ENCODE data around the gene SELENOF. TPM values are rescaled to one million over a fixed set of nuclear protein-coding genes. Genes with fewer than 3 reads are reported as not detected.
"Not testable (repeated sequence)": the region's sequence is repeated elsewhere in the genome, so short reads cannot be mapped to it uniquely, and the experiment has no call there.

Gene SELENOF
- total RNA-seq, 1 experiment from 2014 or later = 280 TPM

DNA sequence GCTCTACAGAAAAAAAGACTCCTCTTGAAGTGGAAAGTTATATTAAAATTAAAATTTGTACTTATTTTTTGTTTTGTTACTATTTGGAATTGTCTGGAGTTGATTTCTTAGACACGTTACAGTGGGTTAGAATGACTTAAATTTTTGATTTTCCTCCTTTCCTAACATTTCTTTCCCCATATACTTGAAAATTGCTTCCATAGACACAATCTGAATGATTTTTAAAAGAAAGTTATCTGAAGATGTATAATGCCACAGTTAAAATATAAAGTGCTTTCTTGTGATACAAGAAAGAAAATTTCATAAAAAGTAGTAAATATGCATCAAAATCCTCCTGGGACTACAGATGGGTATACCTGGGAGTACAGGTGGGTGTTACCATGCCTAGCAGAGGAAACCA is 2.8 kb upstream of the SELENOF start:
- no peak for DNase-seq (ENCODE audit: low read depth)

DNA sequence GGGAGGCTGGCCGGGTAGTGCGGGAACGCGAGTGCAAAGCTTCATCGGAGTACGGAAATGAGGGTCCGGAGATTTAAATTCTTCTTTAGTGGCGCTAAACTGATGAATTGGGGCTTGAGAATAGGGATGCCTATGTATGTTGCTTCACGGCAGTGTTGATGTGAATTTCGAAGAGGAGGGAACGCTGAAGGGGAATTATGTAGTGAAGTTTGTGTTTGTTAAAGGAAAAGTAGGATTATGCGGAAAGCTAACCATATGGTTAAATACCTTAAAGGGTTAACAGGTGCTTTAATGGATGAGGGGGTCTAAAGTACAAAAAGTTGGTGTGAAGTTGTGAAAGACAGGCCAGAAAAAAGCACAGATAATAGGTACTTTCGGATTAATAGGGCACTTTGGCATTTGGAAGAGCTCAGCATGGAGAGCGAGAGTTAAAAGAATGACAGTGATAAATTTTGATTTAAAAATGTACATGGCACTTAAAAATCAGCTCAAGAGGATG is 1.9 kb upstream of the SELENOF start:
- DNase-seq (ENCODE audit: low read depth) = no peak

DNA sequence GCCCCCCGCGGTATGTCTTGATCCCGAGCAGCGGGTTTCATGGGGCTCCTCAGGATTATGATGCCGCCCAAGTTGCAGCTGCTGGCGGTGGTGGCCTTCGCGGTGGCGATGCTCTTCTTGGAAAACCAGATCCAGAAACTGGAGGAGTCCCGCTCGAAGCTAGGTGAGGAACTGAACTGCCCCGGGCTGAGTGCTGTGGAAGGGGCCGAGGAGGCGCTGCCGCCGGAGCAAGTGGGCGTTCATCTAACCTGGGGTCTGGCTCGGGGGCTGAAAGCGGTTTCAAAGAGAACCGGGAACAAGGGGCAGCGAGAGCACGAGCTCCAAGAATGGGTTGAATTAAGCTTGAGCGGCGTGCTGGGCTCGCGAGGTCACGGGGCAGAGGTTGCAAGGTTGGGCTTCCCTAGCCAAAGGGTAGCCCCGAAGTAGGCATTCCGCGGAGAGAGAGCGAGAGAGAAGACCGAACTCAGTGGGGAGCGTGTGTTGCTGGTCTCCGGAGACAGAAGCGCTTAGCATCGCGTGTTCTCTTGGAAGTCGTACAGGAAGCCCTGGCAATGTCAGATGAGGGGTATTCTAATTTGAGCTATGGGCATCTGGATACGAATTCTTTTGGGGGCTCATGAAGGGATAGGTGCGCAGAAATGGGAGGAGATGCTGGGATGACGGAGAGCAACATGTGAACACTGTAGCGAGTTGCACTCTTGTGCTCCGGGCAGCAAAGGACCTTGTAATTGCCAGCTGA is 1.2 kb upstream of the SELENOF start:
- peak; percentile 76 for DNase-seq (ENCODE audit: low read depth)

DNA sequence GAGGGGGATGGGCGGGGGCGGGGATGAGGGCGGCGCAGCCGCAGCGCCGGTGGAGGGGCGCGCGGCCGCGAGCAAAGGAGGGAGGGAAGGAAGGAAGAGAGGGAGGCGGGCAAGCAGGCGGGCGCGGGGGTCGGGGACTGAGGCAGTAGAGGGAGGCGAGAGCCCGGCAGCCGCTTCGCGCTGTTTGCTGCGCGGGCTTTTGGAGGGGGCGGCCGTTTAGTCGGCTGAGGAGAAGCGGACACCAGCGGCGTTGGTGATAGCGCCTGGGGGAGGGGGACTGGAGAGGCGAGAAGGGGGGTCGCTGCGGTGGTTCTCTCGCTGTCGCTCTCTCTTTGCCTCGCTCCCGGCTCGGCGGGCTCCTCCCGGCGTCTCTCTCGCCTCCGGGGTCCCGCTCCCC is 673 bp upstream of the SELENOF start, which contains the start of gene HS2ST1:
TSS of gene HS2ST1 (plus strand) at position 35 of the 397 bp plus-strand sequence.
- no peak for DNase-seq (ENCODE audit: low read depth)

DNA sequence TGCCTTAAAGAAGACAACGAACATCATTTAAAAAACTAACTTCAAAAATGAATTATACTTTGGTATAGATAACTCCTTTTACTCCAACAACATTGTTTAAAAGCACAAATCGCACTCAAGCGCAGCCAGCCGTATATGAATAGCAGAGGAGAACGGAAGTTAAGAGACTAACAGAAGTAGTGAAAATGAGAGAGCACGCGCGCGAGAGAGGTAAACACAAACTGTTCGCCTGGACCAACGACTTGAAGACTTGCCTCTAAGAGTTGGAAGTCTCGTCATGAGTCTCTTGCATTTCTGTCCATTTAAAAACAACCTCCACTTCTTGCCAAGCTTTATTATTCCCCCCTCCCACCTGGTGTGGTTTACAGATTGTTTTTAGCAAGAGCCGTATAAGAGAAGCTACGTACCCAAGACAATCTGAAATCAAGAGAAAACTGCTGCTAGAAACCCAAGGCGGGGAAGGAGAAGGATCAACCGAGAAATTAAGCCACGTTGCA is 479 bp downstream of the SELENOF start:
- DNase-seq (ENCODE audit: low read depth) = peak; percentile 52

DNA sequence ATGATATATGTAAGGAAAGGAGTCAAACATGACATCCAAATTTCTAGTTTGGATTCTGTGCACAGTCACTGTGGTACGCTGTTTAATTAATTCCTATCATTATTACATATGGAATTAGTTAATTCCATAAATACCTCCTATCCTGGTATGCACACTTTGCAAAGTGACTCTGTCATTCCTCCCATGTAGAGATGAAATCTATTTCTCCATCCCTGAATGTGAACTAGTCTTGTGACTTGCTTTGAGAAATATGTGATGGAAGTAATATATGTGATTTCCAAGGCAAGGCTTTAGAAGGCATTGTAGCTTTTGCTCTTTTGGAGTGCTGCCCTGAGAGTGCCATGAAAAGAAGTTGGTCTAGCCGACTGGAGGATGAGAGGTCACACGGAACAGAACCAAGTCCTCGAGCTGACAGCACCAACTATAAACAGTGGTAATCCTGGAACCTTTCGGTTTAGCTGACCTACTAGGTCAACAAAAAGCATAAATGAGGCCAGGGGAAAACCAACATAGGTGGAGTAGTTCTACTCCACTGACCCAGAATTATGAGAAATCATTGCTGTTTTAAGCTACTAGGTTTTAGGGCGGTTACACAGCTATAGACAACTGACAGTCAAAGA is 1.5 kb downstream of the SELENOF start:
- DNase-seq (ENCODE audit: low read depth) = no peak

DNA sequence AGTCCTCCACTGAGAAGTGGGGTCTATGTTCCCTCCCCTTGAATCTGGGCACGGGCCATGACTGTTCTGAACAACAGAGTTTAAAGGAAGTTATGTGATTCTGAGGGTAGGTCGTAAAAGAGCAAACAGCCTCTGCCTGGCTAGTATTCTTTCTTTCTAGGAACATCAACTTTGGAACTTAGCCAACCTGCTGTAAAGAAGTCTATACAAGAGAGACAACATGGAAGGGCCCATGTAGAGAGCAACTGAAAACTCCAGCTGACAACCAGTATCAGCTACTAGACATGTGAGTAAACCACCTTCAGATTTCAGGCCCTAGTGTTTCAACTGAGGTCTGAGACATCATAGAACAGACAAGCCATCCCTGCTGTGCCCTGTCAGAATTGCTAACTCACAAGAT is 7.5 kb downstream of the SELENOF start:
- no peak for DNase-seq (ENCODE audit: low read depth)

DNA sequence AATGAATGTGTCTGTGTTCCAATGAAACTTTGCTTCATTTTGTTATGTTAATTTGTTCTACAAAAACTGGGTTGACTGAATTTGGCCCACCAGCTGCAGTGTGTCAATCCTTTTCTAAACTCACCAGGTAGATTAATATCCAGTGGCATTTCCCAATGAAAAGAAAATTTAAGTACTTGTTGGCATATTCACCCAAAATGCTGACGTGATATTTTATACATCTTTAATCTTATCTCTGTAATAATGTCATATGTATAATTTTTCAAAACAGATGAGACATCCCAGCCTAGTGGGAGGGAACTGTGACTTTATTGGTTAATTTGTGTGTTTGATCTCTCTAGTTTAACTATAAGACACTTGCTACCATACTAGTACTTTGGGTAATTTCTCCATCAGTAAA is 8.1 kb downstream of the SELENOF start:
- DNase-seq (ENCODE audit: low read depth) = no peak

DNA sequence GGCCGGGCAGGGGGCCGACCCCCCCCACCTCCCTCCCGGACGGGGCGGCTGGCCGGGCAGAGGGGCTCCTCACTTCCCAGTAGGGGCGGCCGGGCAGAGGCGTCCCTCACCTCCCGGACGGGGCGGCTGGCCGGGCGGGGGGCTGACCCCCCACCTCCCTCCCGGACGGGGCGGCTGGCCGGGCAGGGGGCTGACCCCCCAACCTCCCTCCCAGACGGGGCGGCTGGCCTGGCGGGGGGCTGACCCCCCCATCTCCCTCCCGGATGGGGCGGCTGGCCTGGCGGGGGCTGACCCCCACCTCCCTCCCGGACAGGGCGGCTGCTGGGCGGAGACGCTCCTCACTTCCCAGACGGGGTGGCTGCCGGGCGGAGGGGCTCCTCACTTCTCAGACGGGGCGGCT is 14.5 kb downstream of the SELENOF start:
- not testable (repeated sequence) for DNase-seq (ENCODE audit: low read depth)

DNA sequence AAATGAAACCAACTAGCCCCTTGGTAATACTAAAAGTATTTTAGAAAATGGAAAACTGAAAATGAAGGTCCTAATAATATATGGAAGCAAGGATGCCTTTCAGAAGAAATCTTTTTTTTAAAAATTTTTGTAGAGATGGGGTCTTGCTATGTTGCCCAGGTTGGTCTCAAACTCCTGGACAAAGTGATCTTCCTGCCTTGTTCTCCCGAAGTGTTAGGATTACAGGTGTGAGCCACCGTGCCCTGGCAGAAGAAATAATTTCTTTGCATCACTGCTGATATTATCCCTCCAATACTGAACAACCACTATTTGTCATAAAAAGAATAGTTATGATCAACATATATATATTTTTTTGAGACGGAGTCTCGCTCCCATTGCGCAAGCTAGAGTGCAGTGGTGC is 25.6 kb downstream of the SELENOF start:
- no peak for DNase-seq (ENCODE audit: low read depth)

DNA sequence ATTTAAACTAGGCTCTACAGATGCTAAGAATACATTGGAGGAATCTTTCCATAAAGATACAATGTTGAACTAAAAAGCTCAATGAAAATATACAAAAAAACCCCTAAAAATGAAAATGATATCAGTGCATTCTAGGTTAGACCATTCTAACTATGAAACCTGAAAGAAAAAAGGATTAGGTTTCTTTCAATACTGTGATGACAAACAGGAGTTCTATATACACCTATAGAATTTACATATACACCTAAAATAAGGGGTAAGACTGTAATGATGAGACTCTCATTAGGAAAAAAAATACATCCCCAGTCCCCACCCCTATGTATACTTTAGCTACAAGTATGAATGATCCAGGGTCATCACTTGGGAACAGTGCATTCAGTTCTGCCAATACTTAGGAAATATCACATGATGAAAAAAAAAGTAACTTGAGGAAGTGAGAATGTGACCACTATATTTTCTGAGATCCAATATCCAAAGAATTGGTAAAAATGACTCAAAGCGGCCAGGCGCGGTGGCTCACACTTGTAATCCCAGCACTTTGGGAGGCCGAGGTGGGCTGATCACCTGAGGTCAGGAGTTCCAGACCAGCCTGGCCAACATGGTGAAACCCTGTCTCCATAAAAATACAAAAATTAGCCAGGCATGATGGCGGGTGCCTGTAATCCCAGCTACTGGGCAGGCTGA is 26.3 kb downstream of the SELENOF start:
- no peak for DNase-seq (ENCODE audit: low read depth)

DNA sequence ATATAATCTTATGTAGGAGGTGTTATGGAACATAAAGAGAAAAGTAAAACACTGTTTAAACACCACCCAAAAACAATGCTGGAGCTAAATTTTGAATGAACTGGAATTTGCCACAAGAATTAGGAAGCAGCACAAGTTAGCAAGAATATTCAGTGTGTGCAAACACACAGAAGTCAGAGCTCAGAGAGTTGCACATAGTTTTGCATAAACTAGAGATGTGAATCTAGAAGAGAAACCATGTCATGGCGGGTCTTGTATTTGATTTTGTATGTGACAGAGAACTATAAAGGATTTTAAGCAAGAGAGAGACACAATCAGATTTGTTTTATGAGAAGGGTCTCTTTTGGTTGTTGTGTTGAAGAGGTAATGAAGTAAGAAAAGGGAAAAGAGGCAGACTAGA is 38.2 kb downstream of the SELENOF start:
- DNase-seq (ENCODE audit: low read depth) = no peak

DNA sequence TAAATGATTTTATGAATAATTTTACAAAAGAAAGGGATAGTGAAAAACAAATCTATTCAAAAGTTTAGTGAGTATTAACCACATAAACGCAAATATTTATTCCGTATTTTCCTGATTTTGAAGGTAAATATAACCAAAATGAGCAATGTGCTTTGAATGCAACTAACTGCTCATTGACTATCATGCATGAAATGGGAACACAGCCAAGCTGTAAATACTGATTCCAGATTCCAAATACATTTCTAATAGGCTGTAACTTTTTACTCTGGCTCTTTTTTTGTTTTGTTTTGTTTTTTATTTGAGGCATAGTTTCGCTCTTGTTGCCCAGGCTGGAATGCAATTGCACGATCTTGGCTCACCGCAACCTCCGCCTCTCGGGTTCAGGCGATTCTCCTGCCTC is 41.8 kb downstream of the SELENOF start:
- DNase-seq (ENCODE audit: low read depth) = no peak

DNA sequence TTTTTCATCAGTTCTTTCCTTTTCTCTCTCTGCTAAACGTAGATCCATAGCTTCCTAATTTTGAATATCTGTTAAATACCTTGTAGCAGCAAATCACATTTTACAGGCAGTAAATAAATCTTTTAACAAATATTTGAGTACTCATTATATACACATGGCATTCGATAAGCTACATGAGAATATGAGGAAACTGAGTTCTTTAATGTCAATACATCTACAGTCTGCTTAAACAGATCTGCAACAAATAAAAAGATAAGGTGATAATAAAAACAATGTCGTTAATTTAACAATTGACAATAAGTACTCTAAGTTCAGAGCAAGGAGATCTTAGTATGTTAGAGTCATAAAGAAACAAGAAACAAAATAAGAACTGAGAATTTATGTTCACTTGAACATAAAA is 42.9 kb downstream of the SELENOF start:
- no peak for DNase-seq (ENCODE audit: low read depth)

DNA sequence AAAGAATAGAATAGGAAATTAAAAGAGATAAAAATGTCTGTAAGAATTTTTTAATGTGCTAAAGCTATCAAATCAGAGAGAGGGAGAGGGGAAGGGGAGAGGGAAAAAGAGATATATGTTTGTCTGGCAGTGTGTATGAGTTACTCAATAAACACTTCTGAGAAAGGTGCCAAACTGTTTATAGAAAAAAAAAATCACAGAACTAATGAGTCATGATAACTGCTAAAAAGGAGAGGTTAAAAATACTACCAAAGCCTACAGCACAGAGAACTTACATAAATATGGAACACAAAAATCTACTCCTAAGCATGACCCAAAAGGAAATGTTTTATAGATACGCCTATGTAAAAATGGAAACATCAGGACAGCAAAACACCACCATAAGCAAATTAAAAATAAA is 45.4 kb downstream of the SELENOF start:
- DNase-seq (ENCODE audit: low read depth) = no peak

DNA sequence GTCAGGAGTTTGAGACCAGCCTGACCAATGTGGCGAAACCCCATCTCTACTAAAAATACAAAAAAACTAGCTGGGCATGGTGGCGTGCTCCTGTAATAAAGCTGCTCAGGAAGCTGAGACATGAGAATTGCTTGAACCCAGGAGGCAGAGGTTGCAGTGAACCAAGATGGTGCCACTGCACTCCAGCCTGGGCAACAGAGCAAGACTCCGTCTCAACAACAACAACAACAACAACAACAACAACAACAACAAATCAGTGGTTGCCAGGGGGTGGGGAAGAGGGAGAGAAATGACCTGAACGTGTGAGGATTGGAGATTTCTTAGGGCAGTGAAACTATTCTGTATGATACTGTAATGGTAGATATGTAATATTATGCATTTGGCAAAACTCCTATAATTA is 46.6 kb downstream of the SELENOF start:
- DNase-seq (ENCODE audit: low read depth) = not testable (repeated sequence)

DNA sequence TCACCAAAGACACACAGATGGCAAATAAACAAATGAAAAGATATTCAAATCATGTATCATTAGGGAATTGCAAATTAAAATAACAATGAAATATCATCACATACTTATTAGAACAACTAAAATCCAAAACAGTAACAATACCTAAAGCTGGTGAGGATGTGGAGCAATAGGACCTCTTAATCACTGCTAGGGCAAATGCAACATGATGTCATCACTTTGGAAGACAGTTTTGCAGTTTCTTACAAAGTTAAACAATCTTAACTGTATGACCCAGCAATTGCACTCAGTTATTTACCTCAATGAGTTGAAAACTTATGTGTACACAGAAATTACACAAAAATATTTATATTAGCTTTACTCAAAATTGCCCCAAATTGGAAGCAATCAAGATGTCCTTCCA is 47.3 kb downstream of the SELENOF start:
- DNase-seq (ENCODE audit: low read depth) = no peak

DNA sequence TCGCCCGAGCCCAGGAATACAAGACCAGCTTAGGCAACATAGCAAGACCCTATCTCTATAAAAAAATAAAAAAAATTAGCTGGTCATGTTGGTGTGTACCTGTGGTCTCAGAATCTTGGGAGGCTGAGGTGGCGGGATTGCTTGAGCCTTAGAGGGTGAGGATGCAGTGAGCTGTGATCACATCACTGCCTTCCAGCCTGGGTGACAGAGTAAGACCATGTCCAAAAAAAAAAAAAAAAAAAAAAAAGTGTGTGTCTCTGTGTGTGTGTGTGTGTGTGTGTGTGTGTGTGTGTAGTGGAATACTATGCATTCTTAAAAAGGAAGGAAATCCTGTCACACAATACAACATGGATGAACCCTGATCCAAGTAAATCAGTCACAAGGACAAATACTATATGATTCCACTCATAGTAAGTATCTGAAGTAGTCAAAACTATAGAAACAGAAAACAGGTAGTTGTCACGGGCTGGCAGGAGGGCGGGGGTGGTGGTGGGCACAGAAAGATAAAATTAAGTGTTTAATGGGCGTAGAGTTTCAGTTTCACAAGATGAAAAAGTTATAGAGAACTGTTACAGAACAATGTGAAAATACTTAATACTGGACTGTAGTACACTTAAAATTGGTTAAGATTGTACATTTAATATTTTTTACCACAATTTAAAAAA is 47.8 kb downstream of the SELENOF start:
- no peak for DNase-seq (ENCODE audit: low read depth)

DNA sequence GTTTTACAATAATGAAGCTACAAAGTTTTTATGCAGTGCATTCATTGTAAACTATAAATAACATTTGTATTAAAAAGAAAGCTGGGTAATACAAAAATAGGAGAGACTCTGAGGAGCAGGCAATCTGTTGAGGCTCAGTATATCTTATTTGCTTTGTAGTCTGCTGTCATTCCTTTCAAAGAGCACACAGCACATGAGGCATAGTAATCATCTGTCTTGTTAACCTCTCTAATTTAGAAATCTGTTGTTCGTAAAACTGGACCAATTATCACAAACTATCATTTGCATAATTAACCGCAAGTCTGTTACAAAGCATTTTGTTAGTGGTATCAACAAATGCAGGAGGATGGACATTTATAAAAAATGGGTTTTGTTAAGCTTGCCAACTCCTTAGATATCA is 51.0 kb downstream of the SELENOF start:
- DNase-seq (ENCODE audit: low read depth) = no peak

DNA sequence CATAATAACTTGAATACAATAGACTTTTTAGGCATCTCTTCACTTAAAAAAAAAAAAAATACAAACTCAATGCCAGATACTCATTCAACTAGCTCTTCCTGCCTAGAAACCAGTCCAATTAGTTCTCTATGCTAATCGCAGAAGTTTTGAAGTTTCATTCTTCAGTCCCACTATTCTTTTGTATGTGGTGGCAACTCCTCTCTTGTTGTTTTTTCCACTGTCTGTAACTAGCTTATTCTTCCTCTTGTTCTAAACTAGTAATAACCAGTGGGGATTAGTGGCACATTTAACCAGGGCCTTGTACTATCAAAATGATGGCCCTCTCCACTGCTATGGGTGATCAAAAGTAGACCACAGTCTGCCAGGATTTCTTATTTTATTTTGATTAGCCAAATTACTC is 52.5 kb downstream of the SELENOF start:
- DNase-seq (ENCODE audit: low read depth) = no peak

DNA sequence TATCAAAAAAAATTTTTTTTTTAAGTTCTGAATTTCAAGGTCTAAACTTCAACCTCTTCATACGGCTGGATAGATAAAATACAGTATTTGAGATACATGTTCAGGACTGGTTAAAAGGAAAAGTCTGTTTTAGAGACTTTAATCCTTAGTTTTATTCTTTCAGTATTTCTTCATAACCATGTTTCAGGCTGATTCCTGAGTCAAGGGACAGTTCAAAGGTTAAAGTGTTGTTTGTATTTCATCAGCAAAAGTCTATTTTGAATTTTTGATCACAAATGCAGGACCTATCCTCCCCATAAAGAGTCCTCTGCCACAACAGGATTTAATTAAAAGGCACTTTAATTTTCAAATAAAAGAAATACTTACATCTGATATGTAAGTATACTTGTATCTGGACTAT is 53.5 kb downstream of the SELENOF start:
- no peak for DNase-seq (ENCODE audit: low read depth)

DNA sequence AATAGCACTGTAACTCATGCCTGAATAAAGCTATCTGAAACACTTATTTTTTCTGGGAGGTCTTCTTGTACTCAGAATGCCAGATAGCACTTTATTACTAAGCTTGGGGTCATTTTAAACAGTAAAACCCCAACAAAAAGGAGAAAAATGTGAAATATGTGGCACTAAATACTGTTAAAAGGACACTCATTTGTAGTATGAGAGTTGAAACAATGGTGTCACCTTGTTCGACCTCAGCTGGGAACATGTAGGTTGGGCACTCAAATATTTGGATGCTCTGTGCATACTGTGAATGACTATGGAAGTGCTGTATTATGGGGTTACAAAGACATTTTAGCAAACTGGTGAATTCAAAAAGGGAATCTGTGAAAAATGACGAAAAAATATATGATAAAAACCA is 53.9 kb downstream of the SELENOF start:
- no peak for DNase-seq (ENCODE audit: low read depth)

All from Daoy (cell line).